Peyer's patch (tissue), 4 donors: ENCODE measurements around the gene VSIG1.

Experiments
- CTCF ChIP-seq, 6 experiments: fragments of 450-650 bp in 4 of 6; fragments of 200-600 bp in 2 of 6; sonication (generic) in 1 of 6; IDR thresholded peaks; one replicate each; pipeline ENCODE4 v1.5.1; 2017 to 2019; ENCODE audit warnings: antibody characterized with exemption in 6 of 6, mild to moderate bottlenecking in 3 of 6, moderate library complexity in 1 of 6
- POLR2A ChIP-seq, 2 donors: fragments of 450-650 bp; IDR thresholded peaks; one replicate each; pipeline ENCODE4 v1.5.1; 2017; ENCODE audit warnings: antibody characterized with exemption in 2 of 2, mild to moderate bottlenecking in 2 of 2, moderate library complexity in 2 of 2

DNA sequence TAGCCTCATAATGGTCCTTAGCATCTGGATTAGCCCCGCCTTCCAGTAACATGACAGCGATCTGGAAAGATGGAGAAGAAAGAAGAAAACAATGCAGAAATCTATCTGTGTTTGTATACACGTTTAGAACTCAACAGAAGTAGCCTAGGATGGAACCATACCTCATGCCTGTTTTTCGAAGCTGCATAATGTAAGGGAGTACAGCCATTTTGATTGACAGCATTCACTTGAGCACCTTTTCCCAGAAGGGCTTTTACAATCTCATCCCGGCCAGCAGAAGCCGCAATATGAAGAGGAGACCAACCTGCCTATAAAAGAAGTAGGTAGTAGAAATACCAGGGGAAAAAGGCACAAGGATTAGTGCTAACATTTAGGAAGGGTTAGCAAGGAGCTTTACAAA lies 42.9 kb downstream of the VSIG1 start:
- TF ChIP-seq CTCF (IDR thresholded peaks at IDR 0.05), result no peak
- TF ChIP-seq POLR2A (IDR thresholded peaks at IDR 0.05), result no peak
